ENCODE measurements around the gene NF1. TPM values are rescaled to one million over a fixed set of nuclear protein-coding genes. Genes with fewer than 3 reads are reported as not detected.

The NF1 gene
- total RNA-seq, 1 donor from 2014 or later: 53.7 TPM

DNA sequence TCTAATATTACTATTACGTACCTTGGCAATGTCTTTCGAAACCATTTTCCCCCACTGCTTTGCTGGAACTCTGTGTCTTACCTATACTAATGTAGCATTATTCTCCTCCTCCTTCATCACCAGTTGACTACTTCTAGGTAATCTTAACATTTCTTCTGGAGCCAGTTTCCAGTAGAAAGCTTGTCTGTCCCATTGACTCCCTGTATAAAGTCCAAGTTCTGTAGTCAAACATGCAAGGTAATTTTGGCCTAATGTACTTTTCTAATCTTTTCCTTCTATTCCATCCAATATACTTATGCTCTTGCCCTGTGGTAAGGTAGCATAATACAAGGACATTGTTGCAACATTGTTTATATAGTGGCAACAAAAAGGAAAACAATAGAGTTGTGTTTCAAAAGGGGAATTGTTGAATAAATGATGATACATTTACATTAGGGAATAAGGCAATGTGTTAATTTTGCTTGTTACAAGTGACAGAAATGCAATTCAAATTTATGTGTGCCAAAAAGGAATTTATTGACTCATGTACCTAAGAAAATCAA lies 174.3 kb downstream of the NF1 start:
- H3K4me3 Mint-ChIP-seq (ENCODE audit: unreplicated experiment): peak overlapping the region; percentile 54
- peak overlapping the region; percentile 77 for H3K4me2 ChIP-seq (ENCODE audit: low read length)
- H3K4me1 Mint-ChIP-seq (ENCODE audit: low read depth, unreplicated experiment): peaks cover 33% of the 10 kb centered on the region
- H3K27me3 ChIP-seq (ENCODE audit: insufficient read depth, low read length): no peaks in the 10 kb centered on the region
- H2AFZ ChIP-seq (ENCODE audit: low read depth, low read length): no peak overlapping the region
- peaks cover 5% of the 10 kb centered on the region for H3K79me2 ChIP-seq (ENCODE audit: insufficient read depth, low read length)
- H3K9me3 ChIP-seq (ENCODE audit: insufficient read depth, low read depth, low read length): no peaks in the 10 kb centered on the region
- TF ChIP-seq, protein P1, sequence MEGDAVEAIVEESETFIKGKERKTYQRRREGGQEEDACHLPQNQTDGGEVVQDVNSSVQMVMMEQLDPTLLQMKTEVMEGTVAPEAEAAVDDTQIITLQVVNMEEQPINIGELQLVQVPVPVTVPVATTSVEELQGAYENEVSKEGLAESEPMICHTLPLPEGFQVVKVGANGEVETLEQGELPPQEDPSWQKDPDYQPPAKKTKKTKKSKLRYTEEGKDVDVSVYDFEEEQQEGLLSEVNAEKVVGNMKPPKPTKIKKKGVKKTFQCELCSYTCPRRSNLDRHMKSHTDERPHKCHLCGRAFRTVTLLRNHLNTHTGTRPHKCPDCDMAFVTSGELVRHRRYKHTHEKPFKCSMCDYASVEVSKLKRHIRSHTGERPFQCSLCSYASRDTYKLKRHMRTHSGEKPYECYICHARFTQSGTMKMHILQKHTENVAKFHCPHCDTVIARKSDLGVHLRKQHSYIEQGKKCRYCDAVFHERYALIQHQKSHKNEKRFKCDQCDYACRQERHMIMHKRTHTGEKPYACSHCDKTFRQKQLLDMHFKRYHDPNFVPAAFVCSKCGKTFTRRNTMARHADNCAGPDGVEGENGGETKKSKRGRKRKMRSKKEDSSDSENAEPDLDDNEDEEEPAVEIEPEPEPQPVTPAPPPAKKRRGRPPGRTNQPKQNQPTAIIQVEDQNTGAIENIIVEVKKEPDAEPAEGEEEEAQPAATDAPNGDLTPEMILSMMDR (IDR thresholded peaks at IDR 0.05; ENCODE audit: insufficient read depth, low read depth, low read length): no peak
- TF ChIP-seq EZH2 (IDR thresholded peaks at IDR 0.05; ENCODE audit: insufficient read depth, low read length): no peak
- no peak overlapping the region for H3K4me3 ChIP-seq (ENCODE audit: insufficient read depth, low read depth, low read length)
- H3K36me3 Mint-ChIP-seq (ENCODE audit: low read depth, unreplicated experiment): peaks cover 12% of the 10 kb centered on the region
- H3K36me3 ChIP-seq (ENCODE audit: insufficient read depth, low read length): peaks cover 19% of the 10 kb centered on the region
- H3K9ac ChIP-seq (ENCODE audit: low read length): peak overlapping the region; percentile 1
- FAIRE-seq: no peak
- peaks cover 27% of the 10 kb centered on the region for H3K4me1 ChIP-seq (ENCODE audit: insufficient read depth, low read length)
- no peaks in the 10 kb centered on the region for H4K20me1 ChIP-seq (ENCODE audit: insufficient read depth, low read length)
- no peaks in the 10 kb centered on the region for H3K9me3 Mint-ChIP-seq (ENCODE audit: unreplicated experiment)
- no peaks in the 10 kb centered on the region for H3K27me3 Mint-ChIP-seq (ENCODE audit: low read depth, unreplicated experiment)
- H3K27ac Mint-ChIP-seq (ENCODE audit: unreplicated experiment): peak overlapping the region; percentile 70
- H3K27ac ChIP-seq (ENCODE audit: low read depth, low read length): peak overlapping the region; percentile 77
- DNase-seq (ENCODE audit: low read depth): no peak

DNA sequence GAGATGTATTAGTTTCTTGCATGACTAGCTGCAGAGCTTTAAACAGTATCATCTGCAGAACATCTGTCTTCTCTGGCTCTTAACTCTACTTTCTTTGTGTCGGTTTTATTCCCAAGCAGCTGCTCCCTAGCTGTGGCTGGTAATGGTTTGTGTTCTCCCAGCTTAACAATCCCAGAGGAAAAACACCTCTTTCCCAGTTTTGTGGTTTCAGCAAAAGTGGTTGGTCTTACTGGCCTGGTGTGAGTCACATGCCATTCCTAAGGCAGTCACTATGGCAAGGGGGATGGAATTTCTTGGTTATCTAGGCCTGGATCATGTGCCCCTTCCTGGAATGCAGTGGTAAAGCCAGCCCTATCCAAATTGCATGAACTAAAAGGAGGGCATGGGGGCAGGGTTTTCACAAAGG lies 174.8 kb downstream of the NF1 start:
- H3K9ac ChIP-seq (ENCODE audit: low read length): peak overlapping the region; percentile 35
- H3K4me2 ChIP-seq (ENCODE audit: low read length): peak overlapping the region; percentile 77
- peaks cover 27% of the 10 kb centered on the region for H3K4me1 ChIP-seq (ENCODE audit: insufficient read depth, low read length)
- H3K9me3 ChIP-seq (ENCODE audit: insufficient read depth, low read depth, low read length): no peaks in the 10 kb centered on the region
- H3K4me3 Mint-ChIP-seq (ENCODE audit: unreplicated experiment): peak overlapping the region; percentile 42
- peaks cover 5% of the 10 kb centered on the region for H3K79me2 ChIP-seq (ENCODE audit: insufficient read depth, low read length)
- H3K9me3 Mint-ChIP-seq (ENCODE audit: unreplicated experiment): no peaks in the 10 kb centered on the region
- no peaks in the 10 kb centered on the region for H3K27me3 Mint-ChIP-seq (ENCODE audit: low read depth, unreplicated experiment)
- peaks cover 19% of the 10 kb centered on the region for H3K36me3 ChIP-seq (ENCODE audit: insufficient read depth, low read length)
- no peaks in the 10 kb centered on the region for H3K27me3 ChIP-seq (ENCODE audit: insufficient read depth, low read length)
- FAIRE-seq (peak; percentile 100), DNase-seq (ENCODE audit: low read depth) (peak; percentile 99)
- peaks cover 12% of the 10 kb centered on the region for H3K36me3 Mint-ChIP-seq (ENCODE audit: low read depth, unreplicated experiment)
- H2AFZ ChIP-seq (ENCODE audit: low read depth, low read length): no peak overlapping the region
- H3K4me1 Mint-ChIP-seq (ENCODE audit: low read depth, unreplicated experiment): peaks cover 36% of the 10 kb centered on the region
- H3K4me3 ChIP-seq (ENCODE audit: insufficient read depth, low read depth, low read length): peak overlapping the region; percentile 37
- no peak for TF ChIP-seq EZH2 (IDR thresholded peaks at IDR 0.05; ENCODE audit: insufficient read depth, low read length)
- TF ChIP-seq, protein P1 (IDR thresholded peaks at IDR 0.05; ENCODE audit: insufficient read depth, low read depth, low read length): no peak
- peak overlapping the region; percentile 70 for H3K27ac Mint-ChIP-seq (ENCODE audit: unreplicated experiment)
- H4K20me1 ChIP-seq (ENCODE audit: insufficient read depth, low read length): no peaks in the 10 kb centered on the region
- peak overlapping the region; percentile 77 for H3K27ac ChIP-seq (ENCODE audit: low read depth, low read length)

DNA sequence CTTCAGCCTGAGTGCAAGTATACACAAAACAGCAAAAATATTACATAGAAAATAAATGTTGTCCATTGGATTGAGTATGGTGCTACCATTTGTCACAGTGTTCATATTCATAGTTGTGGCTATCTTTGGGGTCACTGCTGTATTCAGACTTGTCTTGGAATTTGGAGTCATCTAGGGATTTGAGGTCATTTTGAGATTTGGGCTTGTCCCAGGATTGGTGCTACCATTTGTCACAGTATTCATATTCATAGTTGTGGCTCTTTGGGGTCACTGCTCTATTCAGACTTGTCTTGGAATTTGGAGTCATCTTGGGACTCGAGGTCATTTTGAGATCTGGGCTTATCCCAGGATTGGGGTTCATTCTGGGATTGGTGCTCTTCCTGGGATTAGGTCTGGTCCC lies 177.5 kb downstream of the NF1 start:
- no peak overlapping the region for H3K4me3 Mint-ChIP-seq (ENCODE audit: unreplicated experiment)
- Histone ChIP-seq H3K9ac (ENCODE audit: low read length) (no peak overlapping the region), H4K20me1 (ENCODE audit: insufficient read depth, low read length) (no peaks in the 10 kb centered on the region), H3K79me2 (ENCODE audit: insufficient read depth, low read length) (peaks cover 5% of the 10 kb centered on the region), H2AFZ (ENCODE audit: low read depth, low read length) (no peak overlapping the region), H3K27ac (ENCODE audit: low read depth, low read length) (no peak overlapping the region), H3K36me3 (ENCODE audit: insufficient read depth, low read length) (peaks cover 14% of the 10 kb centered on the region), H3K9me3 (ENCODE audit: insufficient read depth, low read depth, low read length) (no peaks in the 10 kb centered on the region), H3K4me1 (ENCODE audit: insufficient read depth, low read length) (peaks cover 27% of the 10 kb centered on the region), H3K4me3 (ENCODE audit: insufficient read depth, low read depth, low read length) (no peak overlapping the region), H3K27me3 (ENCODE audit: insufficient read depth, low read length) (no peaks in the 10 kb centered on the region), H3K4me2 (ENCODE audit: low read length) (no peak overlapping the region)
- peaks cover 10% of the 10 kb centered on the region for H3K36me3 Mint-ChIP-seq (ENCODE audit: low read depth, unreplicated experiment)
- TF ChIP-seq, protein P1 (IDR thresholded peaks at IDR 0.05; ENCODE audit: insufficient read depth, low read depth, low read length): no peak
- TF ChIP-seq EZH2 (IDR thresholded peaks at IDR 0.05; ENCODE audit: insufficient read depth, low read length): no peak
- H3K27ac Mint-ChIP-seq (ENCODE audit: unreplicated experiment): no peak overlapping the region
- DNase-seq (ENCODE audit: low read depth) (no peak), FAIRE-seq (no peak)
- no peaks in the 10 kb centered on the region for H3K27me3 Mint-ChIP-seq (ENCODE audit: low read depth, unreplicated experiment)
- H3K9me3 Mint-ChIP-seq (ENCODE audit: unreplicated experiment): no peaks in the 10 kb centered on the region
- H3K4me1 Mint-ChIP-seq (ENCODE audit: low read depth, unreplicated experiment): peaks cover 34% of the 10 kb centered on the region

All from astrocyte (in vitro differentiated cells and primary cell).